ENCODE measurements around the gene CLDN1. TPM values are rescaled to one million over a fixed set of nuclear protein-coding genes. Genes with fewer than 3 reads are reported as not detected.

Gene CLDN1
- polyA plus RNA-seq, 1 of the 3 experiments (the other 2 are of a cell fraction): 0.82 TPM

DNA sequence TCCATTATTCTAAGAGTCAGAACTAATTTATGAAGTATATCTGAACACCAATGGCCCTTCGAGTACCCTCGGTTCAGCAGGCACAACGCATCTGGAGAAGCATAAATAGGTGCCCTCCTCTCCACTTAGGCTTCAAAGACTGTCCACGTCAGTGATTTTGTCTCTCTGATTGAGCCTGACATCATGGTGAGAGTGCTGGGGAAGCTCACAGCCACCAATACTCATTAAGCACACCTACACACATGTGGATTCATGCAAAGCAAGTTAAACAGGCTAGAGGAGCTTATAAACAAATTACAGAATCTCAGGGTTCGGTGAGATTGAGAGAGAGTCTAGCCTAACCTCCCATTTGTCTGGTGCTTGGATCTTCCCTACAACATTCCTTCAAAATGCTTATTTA is 3.6 kb downstream of the CLDN1 start (continued):
- no peak for TF ChIP-seq EZH2phosphoT487 (IDR thresholded peaks at IDR 0.05; ENCODE audit: borderline replicate concordance, low read depth)

DNA sequence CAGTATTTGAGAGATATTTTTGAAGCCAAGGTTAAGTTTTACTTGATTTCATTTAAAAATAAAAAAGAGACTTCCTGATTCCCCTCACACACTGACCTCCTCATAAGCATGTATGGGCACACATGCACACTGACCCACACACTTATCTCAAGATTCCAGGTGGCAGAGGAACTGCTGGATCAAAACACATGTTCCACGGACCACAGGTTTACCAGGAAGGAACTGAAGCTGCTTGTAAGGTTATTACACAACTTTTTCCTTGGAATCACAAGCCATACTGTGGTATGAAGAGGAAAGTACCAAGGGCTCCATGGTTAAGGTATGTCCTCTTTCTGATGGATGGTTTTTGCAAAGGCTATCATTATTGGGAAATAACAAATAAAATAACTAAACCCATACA is 7.5 kb downstream of the CLDN1 start:
- no peak overlapping the region for H3K4me3 ChIP-seq (ENCODE audit: low read depth in 2 of 2, low read length in 1 of 2)
- POLR2A ChIA-PET: no interaction called here
- H3K27me3 ChIP-seq (ENCODE audit: insufficient read depth): peaks cover 6% of the 10 kb centered on the region; the same call in 1 of the 2 replicates
- H3K4me2 ChIP-seq: no peak overlapping the region
- no peaks in the 10 kb centered on the region for H4K20me1 ChIP-seq (ENCODE audit: insufficient read depth)
- no peak overlapping the region for H3K27ac ChIP-seq (ENCODE audit: low read depth in 2 of 2, low read length in 1 of 2)
- TF ChIP-seq, protein P1, sequence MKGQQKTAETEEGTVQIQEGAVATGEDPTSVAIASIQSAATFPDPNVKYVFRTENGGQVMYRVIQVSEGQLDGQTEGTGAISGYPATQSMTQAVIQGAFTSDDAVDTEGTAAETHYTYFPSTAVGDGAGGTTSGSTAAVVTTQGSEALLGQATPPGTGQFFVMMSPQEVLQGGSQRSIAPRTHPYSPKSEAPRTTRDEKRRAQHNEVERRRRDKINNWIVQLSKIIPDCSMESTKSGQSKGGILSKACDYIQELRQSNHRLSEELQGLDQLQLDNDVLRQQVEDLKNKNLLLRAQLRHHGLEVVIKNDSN (IDR thresholded peaks at IDR 0.05; ENCODE audit: borderline replicate concordance, low read depth): no peak
- TF ChIP-seq RXRA (IDR thresholded peaks at IDR 0.05; ENCODE audit: borderline replicate concordance, low read depth): no peak
- no peak for TF ChIP-seq FOXJ3 (CRISPR knock-in tag; IDR thresholded peaks at IDR 0.05)
- TF ChIP-seq TEAD4 (IDR thresholded peaks at IDR 0.05; ENCODE audit: borderline replicate concordance, insufficient read depth): no peak
- no peak for TF ChIP-seq POLR2AphosphoS5 (IDR thresholded peaks at IDR 0.05; ENCODE audit: low read depth, low read length)
- TF ChIP-seq ELF1 (IDR thresholded peaks at IDR 0.05): no peak
- TF ChIP-seq, protein P2, sequence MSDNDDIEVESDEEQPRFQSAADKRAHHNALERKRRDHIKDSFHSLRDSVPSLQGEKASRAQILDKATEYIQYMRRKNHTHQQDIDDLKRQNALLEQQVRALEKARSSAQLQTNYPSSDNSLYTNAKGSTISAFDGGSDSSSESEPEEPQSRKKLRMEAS (IDR thresholded peaks at IDR 0.05; ENCODE audit: low read depth): no peak
- TF ChIP-seq GABPA (IDR thresholded peaks at IDR 0.05; ENCODE audit: low read depth): no peak
- TF ChIP-seq, protein P3, sequence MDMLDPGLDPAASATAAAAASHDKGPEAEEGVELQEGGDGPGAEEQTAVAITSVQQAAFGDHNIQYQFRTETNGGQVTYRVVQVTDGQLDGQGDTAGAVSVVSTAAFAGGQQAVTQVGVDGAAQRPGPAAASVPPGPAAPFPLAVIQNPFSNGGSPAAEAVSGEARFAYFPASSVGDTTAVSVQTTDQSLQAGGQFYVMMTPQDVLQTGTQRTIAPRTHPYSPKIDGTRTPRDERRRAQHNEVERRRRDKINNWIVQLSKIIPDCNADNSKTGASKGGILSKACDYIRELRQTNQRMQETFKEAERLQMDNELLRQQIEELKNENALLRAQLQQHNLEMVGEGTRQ (IDR thresholded peaks at IDR 0.05; ENCODE audit: borderline replicate concordance, low read depth, low read length): no peak
- TF ChIP-seq GATA2 (CRISPR knock-in tag; IDR thresholded peaks at IDR 0.05): no peak
- no peak for TF ChIP-seq NFIC (IDR thresholded peaks at IDR 0.05; ENCODE audit: borderline replicate concordance)
- TF ChIP-seq RFX5 (IDR thresholded peaks at IDR 0.05; ENCODE audit: low read length): no peak
- TF ChIP-seq FOXM1 (IDR thresholded peaks at IDR 0.05; ENCODE audit: low read depth): no peak
- no peak for TF ChIP-seq NRF1 (IDR thresholded peaks at IDR 0.05; ENCODE audit: low read depth, low read length)
- TF ChIP-seq, protein P4, sequence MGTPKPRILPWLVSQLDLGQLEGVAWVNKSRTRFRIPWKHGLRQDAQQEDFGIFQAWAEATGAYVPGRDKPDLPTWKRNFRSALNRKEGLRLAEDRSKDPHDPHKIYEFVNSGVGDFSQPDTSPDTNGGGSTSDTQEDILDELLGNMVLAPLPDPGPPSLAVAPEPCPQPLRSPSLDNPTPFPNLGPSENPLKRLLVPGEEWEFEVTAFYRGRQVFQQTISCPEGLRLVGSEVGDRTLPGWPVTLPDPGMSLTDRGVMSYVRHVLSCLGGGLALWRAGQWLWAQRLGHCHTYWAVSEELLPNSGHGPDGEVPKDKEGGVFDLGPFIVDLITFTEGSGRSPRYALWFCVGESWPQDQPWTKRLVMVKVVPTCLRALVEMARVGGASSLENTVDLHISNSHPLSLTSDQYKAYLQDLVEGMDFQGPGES (IDR thresholded peaks at IDR 0.05; ENCODE audit: low read depth, low read length): no peak
- no peaks in the 10 kb centered on the region for H3K4me1 ChIP-seq (ENCODE audit: control insufficient read depth in 1 of 2, insufficient read depth in 2 of 2, low read depth in 1 of 2, low read length in 1 of 2)
- H3K9ac ChIP-seq: no peak overlapping the region
- no peaks in the 10 kb centered on the region for H3F3A ChIP-seq (replicated peaks; ENCODE audit: insufficient read depth)
- CTCF ChIA-PET: interaction anchor here (2.1 kb wide), 1 partner anchor 8 kb away, joined by 11 read pairs; the partner anchor contains the start of gene CLDN1
- no peaks in the 10 kb centered on the region for H3K9me2 ChIP-seq
- no peaks in the 10 kb centered on the region for H3K36me3 ChIP-seq (replicated peaks in 1 of 2; ENCODE audit: control insufficient read depth in 1 of 2, insufficient read depth in 2 of 2, low read length in 1 of 2)
- no peaks in the 10 kb centered on the region for H3K9me3 ChIP-seq
- no peak for DNase-seq
- H3K79me2 ChIP-seq (ENCODE audit: insufficient read depth): no peaks in the 10 kb centered on the region
- H2AFZ ChIP-seq (ENCODE audit: low read depth): no peak overlapping the region
- 7% methylated on average over 1 of the region's 1 CpG for WGBS (ENCODE audit: low lambda C conversion rate)

Data from SK-N-SH (cell line).